Ammon's horn (tissue), 1 donor: ENCODE measurements around the gene PDZD8.

Source experiments
- DNase-seq: peaks from one replicate; pipeline ENCODE4 v3.0.0-alpha.2; 2016; ENCODE audit warnings: low spot score

Gene PDZD8

GRCh38 chr10:117398029-117398428 is 22.8 kb upstream of the PDZD8 start:
- DNase-seq, result no peak

- no peak for DNase-seq
These were observed 16.4 kb upstream of the PDZD8 start for GRCh38 chr10:117391436-117392205.

GRCh38 chr10:117390420-117390819 is 15.2 kb upstream of the PDZD8 start:
- DNase-seq, result no peak

- DNase-seq, result no peak
These were observed 11.6 kb upstream of the PDZD8 start for GRCh38 chr10:117386805-117387204.

- no peak for DNase-seq
These were observed 7.6 kb upstream of the PDZD8 start for GRCh38 chr10:117382861-117383260.

- DNase-seq, result peak; percentile 59
These were observed 507 bp downstream of the PDZD8 start for GRCh38 chr10:117374506-117375359.

DNA sequence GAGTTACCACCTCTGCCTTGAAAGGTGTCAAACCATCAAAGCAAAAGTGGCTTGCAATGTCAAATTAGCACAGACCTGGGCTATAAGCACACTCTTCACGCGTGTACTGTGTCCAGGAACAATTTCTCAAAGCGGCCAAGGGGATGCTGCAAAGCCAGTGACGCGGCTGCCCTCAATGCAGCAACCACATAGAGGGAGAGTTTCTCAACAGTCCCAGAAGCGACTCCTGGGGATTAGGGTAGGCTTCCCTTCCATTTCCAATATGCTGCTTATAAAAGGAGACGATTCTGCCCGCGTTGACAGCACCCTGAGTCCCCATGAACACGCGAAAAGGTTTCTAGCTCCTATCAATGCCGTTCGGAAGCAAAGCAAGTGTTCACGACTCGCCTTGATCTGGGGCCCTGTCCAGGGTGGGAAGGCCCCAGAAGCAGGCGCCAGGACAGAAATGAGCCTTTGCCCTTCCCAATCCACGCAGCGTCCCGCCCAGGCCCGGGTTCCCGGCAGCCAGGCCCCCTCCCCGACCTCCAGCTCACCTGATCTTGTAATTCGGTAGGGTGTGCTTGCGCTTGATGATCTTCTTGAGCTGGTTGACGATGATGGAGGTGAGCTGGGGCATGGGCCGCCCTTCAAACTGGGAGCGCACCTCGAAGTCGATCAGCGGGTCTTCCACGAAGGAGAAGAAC is 1.3 kb downstream of the PDZD8 start:
- DNase-seq, result peak; percentile 71

- DNase-seq, result no peak
These were observed 5.0 kb downstream of the PDZD8 start for GRCh38 chr10:117370205-117370604.

DNA sequence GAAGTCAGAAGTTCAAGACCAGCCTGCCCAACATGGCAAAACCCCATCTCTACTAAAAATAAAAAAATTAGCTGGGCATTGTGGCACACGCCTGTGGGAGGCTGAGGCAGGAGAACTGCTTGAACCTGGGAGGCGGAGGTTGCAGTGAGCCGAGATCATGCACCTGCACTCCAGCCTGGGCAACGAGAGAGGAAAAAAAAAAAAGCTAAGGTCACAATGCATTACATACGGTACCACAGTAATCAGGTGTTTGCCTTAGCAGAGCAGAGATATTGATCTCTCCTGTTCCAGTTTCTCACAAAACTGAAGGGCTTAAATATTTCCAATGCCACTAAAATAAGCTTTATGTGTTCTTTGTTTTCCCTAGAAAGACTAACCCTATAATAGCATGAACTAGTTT is 7.5 kb downstream of the PDZD8 start:
- DNase-seq, result no peak

DNA sequence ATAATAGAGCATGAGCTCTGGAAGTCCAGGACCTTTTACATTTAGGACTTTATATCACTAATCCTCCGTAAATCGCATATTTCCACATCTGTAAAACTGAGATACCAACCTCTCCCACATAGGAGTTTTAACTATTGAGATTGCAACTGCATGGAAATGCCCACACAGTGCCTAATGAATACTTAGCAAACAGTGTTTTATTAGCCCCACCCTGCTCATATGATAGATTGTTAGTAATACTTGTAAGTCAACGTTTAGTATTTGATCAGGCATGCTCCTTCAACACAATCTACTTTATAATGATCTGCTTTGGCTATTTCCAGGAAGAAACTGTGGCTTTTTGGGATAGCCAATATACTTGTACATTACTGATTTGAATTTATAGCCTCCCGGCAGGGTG is 8.5 kb downstream of the PDZD8 start:
- DNase-seq, result no peak

GRCh38 chr10:117365612-117366011 is 9.6 kb downstream of the PDZD8 start:
- DNase-seq, result no peak

DNA sequence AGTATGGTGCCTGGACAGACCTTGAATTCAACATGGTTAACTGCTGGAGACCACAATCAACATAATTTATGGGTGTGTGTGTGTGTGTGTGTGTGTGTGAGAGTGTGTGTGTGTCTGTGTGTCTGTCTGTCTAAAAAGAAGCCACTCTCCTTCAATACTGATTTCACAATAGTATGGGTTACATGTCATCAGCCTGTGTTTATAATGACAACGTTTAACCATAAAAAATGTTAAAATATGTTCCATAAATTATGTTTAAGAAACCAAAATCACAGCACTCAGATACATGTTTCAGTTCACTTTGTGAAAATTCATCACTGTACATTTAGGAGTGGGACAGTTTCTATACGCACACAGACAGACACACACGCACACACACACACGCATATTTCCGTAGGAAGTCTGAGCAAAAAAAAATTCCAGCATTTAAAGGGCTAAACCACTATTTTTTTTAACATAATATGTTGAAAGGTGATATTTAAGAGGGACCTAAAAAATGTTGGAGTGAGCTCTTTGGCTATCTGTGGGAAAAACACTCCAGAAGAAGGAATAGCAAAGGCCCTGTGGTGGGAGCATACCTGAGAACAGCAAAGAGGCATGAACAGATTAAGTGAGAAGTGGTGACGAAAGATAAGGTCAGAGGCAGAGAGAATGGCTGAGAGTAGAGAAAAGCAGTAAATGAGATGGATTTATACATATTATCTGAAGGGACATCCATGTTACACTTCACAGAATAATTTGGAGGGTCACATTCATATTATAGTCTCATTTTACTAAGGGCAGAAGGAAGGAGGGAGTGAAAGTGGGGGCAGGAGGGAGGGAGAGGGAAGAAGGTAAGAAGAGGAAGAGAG is 10.9 kb downstream of the PDZD8 start:
- no peak for DNase-seq

- no peak for DNase-seq
These were observed 12.2 kb downstream of the PDZD8 start for GRCh38 chr10:117363028-117363427.

- no peak for DNase-seq
These were observed 12.9 kb downstream of the PDZD8 start for GRCh38 chr10:117362313-117362712.

DNA sequence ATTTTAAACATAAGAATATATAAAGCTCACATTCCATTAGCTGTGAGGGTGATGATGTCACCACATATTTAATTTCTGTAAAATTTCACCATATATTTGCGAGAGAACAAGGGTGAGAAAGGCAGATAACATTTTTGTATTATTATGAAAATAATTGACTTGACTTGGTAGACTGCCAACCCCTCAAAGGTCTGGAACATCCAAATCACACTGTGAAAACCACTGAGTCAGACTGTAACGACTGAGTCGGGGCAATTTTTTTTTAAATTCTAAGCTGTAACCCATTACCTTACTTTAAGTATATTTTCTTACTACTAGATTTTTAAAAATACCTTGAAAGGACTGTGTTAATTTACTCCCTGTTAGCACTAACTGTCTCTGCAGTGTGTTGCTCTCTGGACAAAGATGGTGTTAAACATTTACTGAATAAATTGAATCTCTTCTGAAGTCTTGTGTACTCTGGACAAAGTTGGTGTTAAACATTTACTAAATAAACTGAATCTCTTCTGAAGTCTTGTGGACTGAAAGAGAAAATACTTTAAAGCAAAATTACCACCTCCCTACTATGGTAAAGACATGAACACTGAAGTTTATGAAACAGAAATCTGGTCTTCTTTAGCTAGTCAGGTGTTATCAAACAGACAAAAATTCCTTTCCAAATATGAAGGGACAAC is 14.1 kb downstream of the PDZD8 start:
- DNase-seq, result no peak

DNA sequence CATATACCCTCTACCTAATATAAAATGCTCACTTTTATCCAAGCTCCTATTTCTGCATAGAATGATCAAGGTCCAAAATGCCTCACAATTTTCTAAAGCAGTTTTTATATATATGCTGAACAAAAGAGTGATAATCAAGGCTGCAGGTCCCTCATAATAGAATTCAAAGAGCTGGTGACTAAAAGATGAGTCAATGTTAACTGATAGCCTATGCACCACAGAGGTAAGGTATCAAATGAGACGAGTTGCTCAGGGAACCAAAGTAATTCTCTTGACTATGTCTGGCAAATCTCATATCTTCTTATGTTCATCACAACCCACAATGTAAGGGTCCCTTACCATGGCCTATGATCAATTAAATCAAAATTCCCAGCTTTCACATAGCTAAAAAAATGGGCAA is 15.2 kb downstream of the PDZD8 start:
- DNase-seq, result no peak

GRCh38 chr10:117355072-117355471 is 20.2 kb downstream of the PDZD8 start:
- DNase-seq, result no peak

- DNase-seq, result no peak
These were observed 21.6 kb downstream of the PDZD8 start for GRCh38 chr10:117353684-117354083.

DNA sequence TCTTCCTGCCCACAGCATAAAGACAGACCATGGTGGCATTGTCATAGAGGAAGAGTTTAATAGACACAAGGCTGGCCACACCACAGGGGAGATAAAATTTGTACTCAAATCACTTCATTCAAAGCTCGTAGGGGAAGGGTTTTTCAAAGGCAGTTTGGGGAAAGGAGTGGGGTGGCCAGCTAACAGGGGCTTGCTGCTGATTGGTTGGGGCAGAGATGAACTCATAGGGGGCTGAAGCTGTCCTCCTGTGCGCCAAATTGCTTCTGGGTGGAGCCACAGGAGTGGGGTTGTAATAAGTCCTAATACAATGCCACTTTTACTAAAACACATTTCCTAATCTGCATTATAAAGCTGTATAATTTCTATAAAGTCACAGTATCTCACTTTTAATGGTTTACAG is 22.5 kb downstream of the PDZD8 start:
- DNase-seq, result no peak

GRCh38 chr10:117351996-117352395 is 23.2 kb downstream of the PDZD8 start:
- DNase-seq, result no peak

DNA sequence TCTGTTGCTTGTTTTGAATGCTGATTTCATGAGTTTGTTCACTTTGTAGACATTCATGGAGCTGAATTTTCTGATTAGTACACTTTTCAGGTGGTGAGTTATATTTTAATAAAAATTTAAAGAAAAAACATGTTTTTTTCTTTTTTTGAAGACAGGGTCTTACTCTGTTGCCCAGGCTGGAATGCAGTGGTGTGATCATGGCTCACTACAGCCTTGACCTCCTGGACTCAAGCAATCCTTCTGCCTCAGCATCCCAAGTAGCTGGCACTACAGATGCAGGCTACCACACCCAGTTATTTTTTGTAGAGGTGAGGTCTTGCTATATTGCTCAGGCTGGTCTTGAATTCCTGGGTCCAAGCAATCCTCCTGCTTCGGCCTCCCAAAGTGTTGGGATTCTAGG is 23.7 kb downstream of the PDZD8 start:
- DNase-seq, result no peak
